Large intestine (tissue), 3 donors: ENCODE data around the gene SPECC1L. TPM values are rescaled to one million over a fixed set of nuclear protein-coding genes. Genes with fewer than 3 reads are reported as not detected.
A peak's percentile ranks its signal among the peaks of the same experiment; 100 is the strongest.

Source experiments
- DNase-seq, 2 donors: peaks; one replicate each; pipeline versions ENCODE4 v3.0.0 to v3.0.0-alpha.2; 2013
- H3K27ac ChIP-seq: one replicate; pipeline ENCODE4 v1.5.1; 2013; ENCODE audit warnings: low read length
- H3K27me3 ChIP-seq: 2 replicates; pipeline ENCODE4 v1.6.1; 2013; ENCODE audit warnings: low read length; ENCODE audit not compliant: control insufficient read depth, insufficient read depth
- H3K36me3 ChIP-seq: 2 replicates; pipeline ENCODE4 v1.6.1; 2013; ENCODE audit warnings: low read length; ENCODE audit not compliant: control insufficient read depth, insufficient read depth
- H3K4me1 ChIP-seq: one replicate; pipeline ENCODE4 v1.6.1; 2013; ENCODE audit warnings: low read length; ENCODE audit not compliant: control insufficient read depth, insufficient read depth
- H3K4me3 ChIP-seq: one replicate; pipeline ENCODE4 v1.5.1; 2013; ENCODE audit warnings: low read length
- H3K9me3 ChIP-seq: one replicate; pipeline ENCODE4 v1.6.1; 2013; ENCODE audit warnings: mild to moderate bottlenecking, low read depth, low read length, moderate library complexity; ENCODE audit not compliant: control insufficient read depth
- WGBS: methylation state at CpG from one replicate; pipeline ENCODE4 v1.1.5; 2013; ENCODE audit warnings: low lambda C conversion rate; ENCODE audit not compliant: insufficient coverage; 5-methylcytosine and 5-hydroxymethylcytosine counted together
- polyA plus RNA-seq: library from polyadenylated mRNA; unstranded; fragments of 120-200 nt; gene quantifications from one replicate; pipeline ENCODE4 v1.2.1, GENCODE V29; 2013

The SPECC1L gene
- polyA plus RNA-seq, 1 donor = 28.9 TPM

DNA sequence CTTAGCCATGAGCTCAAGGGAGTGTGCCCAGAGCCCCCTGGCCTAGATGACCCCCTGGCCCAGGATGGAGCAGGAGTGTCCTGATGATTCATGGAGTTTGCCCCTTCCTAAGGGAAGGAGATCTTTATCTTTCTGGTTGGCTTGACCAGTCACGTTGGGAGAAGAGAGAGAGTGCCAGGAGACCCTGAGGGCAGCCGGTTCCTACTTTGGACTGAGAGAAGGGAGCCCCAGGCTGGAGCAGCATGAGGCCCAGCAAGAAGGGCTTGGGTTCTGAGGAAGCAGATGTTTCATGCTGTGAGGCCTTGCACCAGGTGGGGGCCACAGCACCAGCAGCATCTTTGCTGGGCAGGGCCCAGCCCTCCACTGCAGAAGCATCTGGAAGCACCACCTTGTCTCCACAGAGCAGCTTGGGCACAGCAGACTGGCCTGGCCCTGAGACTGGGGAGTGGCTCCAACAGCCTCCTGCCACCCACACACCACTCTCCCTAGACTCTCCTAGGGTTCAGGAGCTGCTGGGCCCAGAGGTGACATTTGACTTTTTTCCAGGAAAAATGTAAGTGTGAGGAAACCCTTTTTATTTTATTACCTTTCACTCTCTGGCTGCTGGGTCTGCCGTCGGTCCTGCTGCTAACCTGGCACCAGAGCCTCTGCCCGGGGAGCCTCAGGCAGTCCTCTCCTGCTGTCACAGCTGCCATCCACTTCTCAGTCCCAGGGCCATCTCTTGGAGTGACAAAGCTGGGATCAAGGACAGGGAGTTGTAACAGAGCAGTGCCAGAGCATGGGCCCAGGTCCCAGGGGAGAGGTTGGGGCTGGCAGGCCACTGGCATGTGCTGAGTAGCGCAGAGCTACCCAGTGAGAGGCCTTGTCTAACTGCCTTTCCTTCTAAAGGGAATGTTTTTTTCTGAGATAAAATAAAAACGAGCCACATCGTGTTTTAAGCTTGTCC, 171.0 kb downstream of the SPECC1L start:
- Histone ChIP-seq H3K4me1 (no peaks in the 10 kb centered on the region), H3K36me3 (peaks cover 19% of the 10 kb centered on the region)
- WGBS = 83% methylated on average over 1 of the region's 8 CpGs

DNA sequence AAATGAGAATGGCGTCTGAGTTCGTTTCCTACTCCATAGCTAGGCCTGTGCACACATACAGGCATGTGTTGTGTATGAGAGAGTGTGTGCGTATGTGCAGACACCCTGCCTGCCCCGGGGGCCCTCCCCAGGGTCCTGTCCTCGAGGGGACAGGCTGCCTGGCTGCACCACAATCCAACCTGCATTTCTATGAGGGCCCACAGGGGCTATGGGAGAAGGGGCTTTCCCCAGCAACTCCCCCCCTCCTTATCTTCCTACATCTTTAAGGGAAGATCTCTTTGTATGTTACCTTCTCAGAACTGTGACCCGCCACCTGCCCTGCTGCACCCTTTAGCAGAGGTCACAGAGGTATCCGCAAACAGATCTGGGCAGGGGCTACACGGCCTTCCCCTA, 171.7 kb downstream of the SPECC1L start:
- H3K27ac ChIP-seq = no peak overlapping the region
- H3K4me1 ChIP-seq = no peaks in the 10 kb centered on the region
- H3K4me3 ChIP-seq = no peak overlapping the region
- H3K9me3 ChIP-seq = no peaks in the 10 kb centered on the region
- no peak for DNase-seq
- H3K36me3 ChIP-seq = peaks cover 19% of the 10 kb centered on the region
- H3K27me3 ChIP-seq = no peaks in the 10 kb centered on the region
- no CpG with 5 or more reads among the region's 8 CpGs for WGBS

More for the DNA sequence above, 171.0 kb downstream of the SPECC1L start:
- Histone ChIP-seq H3K4me3 (no peak overlapping the region), H3K9me3 (no peaks in the 10 kb centered on the region), H3K27me3 (no peaks in the 10 kb centered on the region), H3K27ac (no peak overlapping the region)
- DNase-seq = no peak

DNA sequence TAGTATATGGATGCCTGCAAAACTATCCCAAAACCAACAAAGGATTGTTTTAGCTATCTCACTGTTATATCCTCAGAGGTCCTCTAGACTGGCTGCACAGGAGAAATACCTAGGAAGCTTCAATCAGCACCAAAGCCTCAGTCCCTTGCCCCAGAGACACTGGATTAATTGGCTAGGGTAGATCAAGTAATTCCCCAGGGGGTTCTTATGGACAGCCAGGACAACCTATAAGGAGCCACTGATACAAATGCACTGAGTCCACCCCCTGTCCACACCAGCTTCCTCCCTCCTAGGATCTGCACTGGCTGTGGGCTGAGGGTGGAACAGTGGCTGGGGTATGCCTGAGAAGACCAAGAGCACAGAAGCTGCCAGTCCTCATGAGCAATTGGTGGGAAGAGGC, 173.0 kb downstream of the SPECC1L start:
- Histone ChIP-seq H3K4me1 (no peaks in the 10 kb centered on the region), H3K9me3 (no peaks in the 10 kb centered on the region), H3K36me3 (peaks cover 15% of the 10 kb centered on the region), H3K27me3 (no peaks in the 10 kb centered on the region), H3K27ac (no peak overlapping the region), H3K4me3 (no peak overlapping the region)
- DNase-seq = no peak

- Histone ChIP-seq H3K9me3 (no peaks in the 10 kb centered on the region), H3K36me3 (peaks cover 15% of the 10 kb centered on the region), H3K4me3 (no peak overlapping the region), H3K4me1 (no peaks in the 10 kb centered on the region), H3K27ac (no peak overlapping the region), H3K27me3 (no peaks in the 10 kb centered on the region)
- no CpG with 5 or more reads among the region's 3 CpGs for WGBS
- no peak for DNase-seq
Measured at GRCh38 chr22:24444251-24444650, 173.6 kb downstream of the SPECC1L start.

- H3K27ac ChIP-seq = no peak overlapping the region
- no peaks in the 10 kb centered on the region for H3K27me3 ChIP-seq
- WGBS = no CpG with 5 or more reads among the region's 12 CpGs
- peaks cover 12% of the 10 kb centered on the region for H3K36me3 ChIP-seq
- no peaks in the 10 kb centered on the region for H3K4me1 ChIP-seq
- no peak overlapping the region for H3K4me3 ChIP-seq
- DNase-seq = no peak
- H3K9me3 ChIP-seq = no peaks in the 10 kb centered on the region
Measured at GRCh38 chr22:24444729-24445466, 174.3 kb downstream of the SPECC1L start.

- no CpG with 5 or more reads among the region's 11 CpGs for WGBS
- H3K27me3 ChIP-seq = no peaks in the 10 kb centered on the region
- no peak overlapping the region for H3K4me3 ChIP-seq
Measured at GRCh38 chr22:24445481-24446259, 175.0 kb downstream of the SPECC1L start.

GRCh38 chr22:24446260-24446611, 175.6 kb downstream of the SPECC1L start:
- no CpG with 5 or more reads among the region's 3 CpGs for WGBS
- no peak for DNase-seq

More at GRCh38 chr22:24445481-24446259, 175.0 kb downstream of the SPECC1L start:
- Histone ChIP-seq H3K36me3 (peaks cover 11% of the 10 kb centered on the region), H3K9me3 (no peaks in the 10 kb centered on the region), H3K4me1 (no peaks in the 10 kb centered on the region), H3K27ac (no peak overlapping the region)
- DNase-seq = no peak

GRCh38 chr22:24450610-24451009, 180.0 kb downstream of the SPECC1L start:
- Histone ChIP-seq H3K9me3 (peaks cover 3% of the 10 kb centered on the region), H3K4me3 (no peak overlapping the region), H3K36me3 (no peaks in the 10 kb centered on the region), H3K27me3 (no peaks in the 10 kb centered on the region), H3K27ac (peak overlapping the region; percentile 5), H3K4me1 (no peaks in the 10 kb centered on the region)
- DNase-seq = no peak
- WGBS = no CpG with 5 or more reads among the region's 1 CpG

More at GRCh38 chr22:24446260-24446611, 175.6 kb downstream of the SPECC1L start:
- H3K36me3 ChIP-seq = peaks cover 5% of the 10 kb centered on the region
- H3K27ac ChIP-seq = no peak overlapping the region
- H3K27me3 ChIP-seq = no peaks in the 10 kb centered on the region
- no peak overlapping the region for H3K4me3 ChIP-seq
- H3K9me3 ChIP-seq = no peaks in the 10 kb centered on the region
- H3K4me1 ChIP-seq = no peaks in the 10 kb centered on the region

DNA sequence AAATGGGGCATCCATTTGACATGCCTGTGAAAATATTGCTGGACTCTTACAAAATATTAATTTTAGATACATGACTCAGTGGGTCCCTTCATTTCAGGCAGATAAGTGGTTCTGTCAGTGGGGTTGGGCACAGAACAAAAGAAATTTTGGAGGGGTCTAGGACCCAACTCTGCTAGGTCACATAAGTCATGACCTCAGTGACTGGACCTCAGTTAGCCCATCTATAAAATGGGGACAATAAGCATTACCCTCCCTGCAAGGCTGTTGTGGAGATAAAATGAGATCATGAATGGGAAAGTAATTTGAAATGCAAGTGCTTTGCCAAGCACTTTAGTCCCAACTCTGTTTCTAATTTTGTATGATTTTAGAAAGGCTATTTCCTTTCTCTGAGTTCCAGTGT, 180.5 kb downstream of the SPECC1L start:
- no peak for DNase-seq
- H3K9me3 ChIP-seq = peaks cover 3% of the 10 kb centered on the region
- no peaks in the 10 kb centered on the region for H3K27me3 ChIP-seq
- H3K27ac ChIP-seq = no peak overlapping the region
- H3K36me3 ChIP-seq = no peaks in the 10 kb centered on the region
- no peaks in the 10 kb centered on the region for H3K4me1 ChIP-seq
- no peak overlapping the region for H3K4me3 ChIP-seq

- no peaks in the 10 kb centered on the region for H3K36me3 ChIP-seq
- H3K4me1 ChIP-seq = no peaks in the 10 kb centered on the region
- no peak overlapping the region for H3K27ac ChIP-seq
- H3K4me3 ChIP-seq = no peak overlapping the region
- no CpG with 5 or more reads among the region's 1 CpG for WGBS
- H3K27me3 ChIP-seq = no peaks in the 10 kb centered on the region
- H3K9me3 ChIP-seq = peaks cover 3% of the 10 kb centered on the region
- no peak for DNase-seq
Measured at GRCh38 chr22:24453853-24454252, 183.2 kb downstream of the SPECC1L start.
